ENCODE results near the gene SLC22A12.

The SLC22A12 gene

GRCh38 chr11:64628596-64628995 lies 37.6 kb downstream of the SLC22A12 start:
- no peak for DNase-seq (ENCODE audit: low spot score)

- DNase-seq (ENCODE audit: low spot score) = no peak
Measured at GRCh38 chr11:64629103-64629502, 38.1 kb downstream of the SLC22A12 start.

GRCh38 chr11:64629796-64630562 lies 39.0 kb downstream of the SLC22A12 start:
- peak; percentile 54 for DNase-seq (ENCODE audit: low spot score)

- DNase-seq (ENCODE audit: low spot score) = no peak
Measured at GRCh38 chr11:64631675-64632074, 40.7 kb downstream of the SLC22A12 start.

- no peak for DNase-seq (ENCODE audit: low spot score)
Measured at GRCh38 chr11:64632237-64632636, 41.2 kb downstream of the SLC22A12 start.

- no peak for DNase-seq (ENCODE audit: low spot score)
Measured at GRCh38 chr11:64632654-64633053, 41.6 kb downstream of the SLC22A12 start.

GRCh38 chr11:64633555-64634159 lies 42.6 kb downstream of the SLC22A12 start:
- no peak for DNase-seq (ENCODE audit: low spot score)

- DNase-seq (ENCODE audit: low spot score) = no peak
Measured at GRCh38 chr11:64637334-64638017, 46.5 kb downstream of the SLC22A12 start.

GRCh38 chr11:64638018-64638665 lies 47.1 kb downstream of the SLC22A12 start:
- DNase-seq (ENCODE audit: low spot score) = no peak

- DNase-seq (ENCODE audit: low spot score) = no peak
Measured at GRCh38 chr11:64638829-64639228, 47.8 kb downstream of the SLC22A12 start.

GRCh38 chr11:64639885-64640284 lies 48.9 kb downstream of the SLC22A12 start:
- DNase-seq (ENCODE audit: low spot score) = peak; percentile 61

GRCh38 chr11:64641596-64642417 lies 50.8 kb downstream of the SLC22A12 start:
- DNase-seq (ENCODE audit: low spot score) = no peak

GRCh38 chr11:64642418-64642735 lies 51.4 kb downstream of the SLC22A12 start:
- no peak for DNase-seq (ENCODE audit: low spot score)

GRCh38 chr11:64642871-64643255 lies 51.8 kb downstream of the SLC22A12 start:
- no peak for DNase-seq (ENCODE audit: low spot score)

- peak; percentile 84 for DNase-seq (ENCODE audit: low spot score)
Measured at GRCh38 chr11:64643256-64643881, 52.3 kb downstream of the SLC22A12 start.

GRCh38 chr11:64643920-64644646 lies 53.1 kb downstream of the SLC22A12 start:
- DNase-seq (ENCODE audit: low spot score) = no peak

GRCh38 chr11:64644647-64645275 lies 53.7 kb downstream of the SLC22A12 start:
- DNase-seq (ENCODE audit: low spot score) = no peak

GRCh38 chr11:64647019-64647779 lies 56.2 kb downstream of the SLC22A12 start:
- no peak for DNase-seq (ENCODE audit: low spot score)

GRCh38 chr11:64648551-64648950 lies 57.5 kb downstream of the SLC22A12 start:
- no peak for DNase-seq (ENCODE audit: low spot score)

All from cerebellar cortex (tissue), 1 donor.